HG03439 (cell line): ENCODE results near the gene CPSF4.
"Not testable (repeated sequence)": the region's sequence is repeated elsewhere in the genome, so short reads cannot be mapped to it uniquely, and the experiment has no call there.

Experiments used
- ATAC-seq: cut with Tn5 transposase; IDR thresholded peaks from one replicate; pipeline ENCODE4 v1.9.1; 2021; ENCODE audit warnings: mild to moderate bottlenecking, moderate library complexity; ENCODE audit not compliant: unreplicated experiment

The CPSF4 gene

GRCh38 chr7:99478464-99479440 is 40.0 kb downstream of the CPSF4 start:
- ATAC-seq: no peak

DNA sequence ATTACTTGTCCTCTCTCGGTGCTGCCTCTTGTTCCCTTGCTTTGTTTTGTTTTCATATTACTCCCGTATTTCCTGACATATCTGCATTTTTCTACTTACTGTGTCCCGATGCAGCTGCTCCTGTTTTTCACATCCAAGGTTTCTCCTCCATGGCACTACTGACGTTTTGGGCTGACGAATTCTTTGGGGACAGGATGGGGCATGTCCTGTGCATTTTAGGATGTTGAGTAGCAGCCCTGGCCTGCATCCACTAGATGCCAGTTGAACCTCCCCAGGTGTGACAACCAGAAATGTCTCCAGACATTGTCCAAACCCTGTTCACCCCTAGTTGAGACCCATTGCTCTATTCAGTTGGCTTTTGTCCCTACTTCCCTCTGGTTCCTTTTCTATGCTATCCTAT is 46.4 kb downstream of the CPSF4 start:
- no peak for ATAC-seq

DNA sequence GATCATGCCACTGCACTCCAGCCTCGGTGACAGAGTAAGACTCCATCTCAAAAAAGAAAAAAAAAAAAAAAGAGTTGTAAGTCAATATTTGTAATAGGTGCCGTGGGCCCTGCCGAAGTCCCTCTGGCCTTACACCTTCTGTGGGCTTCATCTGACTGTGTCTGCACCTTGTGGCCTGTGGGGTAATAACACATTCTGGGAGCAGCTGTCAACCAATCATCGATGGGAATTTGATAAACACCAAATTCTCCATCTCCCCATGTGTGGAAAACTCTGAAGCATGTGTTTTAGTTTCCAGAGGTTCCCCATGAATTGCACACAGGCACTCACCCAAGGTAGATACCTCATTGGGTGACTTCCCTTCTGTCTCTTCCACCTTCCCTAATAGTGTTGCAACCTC is 50.5 kb downstream of the CPSF4 start:
- ATAC-seq: no peak

- ATAC-seq: no peak
Measured at GRCh38 chr7:99490878-99491277, 52.1 kb downstream of the CPSF4 start.

GRCh38 chr7:99493823-99494222 is 55.1 kb downstream of the CPSF4 start:
- no peak for ATAC-seq

DNA sequence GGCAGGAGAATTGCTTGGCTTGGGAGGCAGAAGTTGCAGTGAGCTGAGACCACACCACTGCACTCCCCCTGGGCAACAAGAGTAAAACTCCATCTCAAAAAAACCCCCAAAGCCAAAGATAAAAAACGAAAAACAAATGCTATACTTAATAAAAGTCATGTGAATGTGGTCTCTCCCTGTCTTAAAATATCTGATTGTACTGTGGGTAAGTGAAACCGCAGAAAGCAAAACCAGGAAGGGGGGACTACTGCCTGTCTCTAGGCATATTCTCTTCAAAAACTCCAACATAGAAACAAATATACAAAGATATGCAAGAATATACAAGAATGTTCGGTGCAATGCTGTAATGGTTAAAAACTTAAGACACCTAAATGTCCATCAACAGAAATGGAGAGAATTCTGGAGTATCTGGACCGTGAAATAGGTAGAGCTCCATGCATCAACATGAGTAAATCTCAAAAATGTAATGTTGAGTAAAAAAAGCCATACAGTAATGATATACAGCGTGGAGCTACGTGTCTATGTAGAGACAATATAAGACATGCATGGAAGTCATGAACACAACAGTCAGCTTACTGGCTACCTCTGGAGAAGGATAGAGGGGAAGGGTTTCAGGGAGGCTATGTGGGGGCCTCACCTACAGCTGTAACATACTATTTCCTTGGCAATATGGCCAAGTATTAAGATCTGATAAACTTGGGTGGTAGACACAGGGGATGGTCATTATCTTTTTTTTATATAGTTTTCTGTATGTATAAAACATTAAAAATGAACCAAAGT is 59.2 kb downstream of the CPSF4 start:
- ATAC-seq: no peak

DNA sequence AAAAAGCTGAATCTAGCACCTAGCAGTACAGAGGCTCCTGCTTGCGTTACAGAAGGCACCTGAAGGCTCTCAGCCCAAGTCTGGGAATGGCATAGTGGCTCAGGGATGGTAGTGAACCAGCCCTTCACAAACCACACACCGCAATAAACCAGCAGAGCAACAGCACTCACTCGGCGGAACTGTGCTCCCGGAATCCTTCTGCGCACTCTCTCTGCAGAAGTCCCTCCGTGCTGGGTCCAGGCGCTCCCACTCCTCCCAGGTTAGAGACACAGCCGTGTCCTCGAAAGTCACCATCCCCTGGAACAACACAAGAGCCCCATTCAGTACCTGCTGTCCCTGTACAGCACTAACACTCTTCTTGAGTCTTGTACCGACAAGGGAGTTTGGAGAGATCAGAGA is 59.8 kb downstream of the CPSF4 start:
- no peak for ATAC-seq

GRCh38 chr7:99499371-99499720 is 60.6 kb downstream of the CPSF4 start:
- ATAC-seq: peak; percentile 17

DNA sequence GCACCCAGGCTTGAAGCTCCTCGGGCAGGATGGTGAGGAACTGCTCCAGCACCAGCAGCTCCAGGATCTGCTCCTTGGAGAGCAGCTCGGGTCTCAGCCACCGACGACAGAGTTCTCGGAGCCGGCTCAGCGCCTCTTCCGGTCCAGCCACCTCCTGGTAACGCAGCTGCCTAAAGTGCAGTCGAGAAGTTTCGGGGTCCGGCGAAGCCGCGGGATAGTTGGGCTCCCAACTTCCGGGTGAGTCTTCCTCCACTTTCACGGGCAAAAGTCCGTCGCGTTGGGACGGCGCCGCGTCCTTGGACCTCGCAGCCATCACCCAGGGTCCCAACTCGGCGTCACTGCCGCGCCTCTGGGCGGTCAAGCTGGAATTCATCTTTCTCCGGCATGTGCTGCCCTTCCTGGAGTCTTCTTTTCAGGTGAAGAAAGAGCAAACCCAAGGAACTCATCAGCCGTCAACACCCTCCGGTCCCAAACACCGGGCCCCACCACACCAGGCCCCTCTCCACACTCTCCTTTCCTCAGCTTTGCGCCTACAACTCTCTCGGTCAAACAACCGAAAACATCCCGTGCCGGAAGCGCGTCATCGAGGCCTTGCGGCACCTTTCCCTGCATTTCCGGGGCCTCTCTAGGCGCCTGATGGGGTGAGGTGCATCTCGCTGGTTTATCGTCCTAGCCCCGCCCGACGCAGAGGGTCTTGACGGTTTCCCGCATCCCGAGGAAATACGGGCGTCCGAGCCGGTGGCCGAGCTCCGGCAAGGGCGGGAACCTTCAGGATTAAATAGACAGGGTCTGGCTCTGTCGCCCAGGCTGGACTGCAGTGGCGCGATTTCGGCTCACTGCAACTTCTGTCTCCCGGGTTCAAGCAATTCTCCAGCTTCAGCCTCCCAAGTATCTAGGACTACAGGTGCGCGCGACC is 61.2 kb downstream of the CPSF4 start, which contains the start of gene ZNF394:
ZNF394 (minus strand) TSS at position 561 of the 916 bp plus-strand sequence; CDS start at position 373, 188 bp downstream.
- ATAC-seq: peak; percentile 44

DNA sequence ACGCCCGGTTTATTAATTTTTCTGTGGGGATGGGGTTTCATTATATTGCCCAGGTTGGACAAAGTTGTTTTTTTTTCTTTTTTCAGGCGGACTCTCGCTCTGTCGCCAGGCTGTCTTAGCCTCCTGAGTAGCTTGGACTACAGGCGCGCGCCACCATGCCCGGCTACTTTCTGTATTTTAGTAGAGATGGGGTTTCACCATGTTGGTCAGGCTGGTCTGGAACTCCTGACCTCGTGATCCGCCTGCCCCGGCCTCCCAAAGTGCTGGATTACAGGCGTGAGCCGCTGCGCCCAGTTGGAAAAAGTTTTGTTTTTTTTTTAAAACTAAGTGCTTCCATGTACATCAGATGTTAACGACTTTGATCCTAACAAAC is 61.9 kb downstream of the CPSF4 start:
- no peak for ATAC-seq

DNA sequence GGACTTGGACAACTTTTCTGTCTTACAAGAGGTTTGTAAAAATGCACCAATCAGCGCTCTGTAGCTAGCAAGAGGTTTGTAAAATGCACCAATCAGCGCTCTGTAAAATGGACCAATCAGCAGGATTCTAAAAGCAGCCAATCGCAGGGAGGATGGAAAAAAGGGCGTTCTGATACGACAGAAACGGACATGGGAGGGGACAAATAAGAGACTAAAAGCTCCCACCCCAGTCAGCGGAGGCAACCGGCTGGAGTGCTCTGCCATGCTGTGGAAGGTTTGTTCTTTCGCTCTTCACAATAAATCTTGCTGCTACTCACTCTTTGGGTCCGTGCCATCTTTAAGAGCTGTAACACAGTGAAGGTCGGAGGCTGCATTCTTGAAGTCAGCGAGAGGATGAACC is 62.5 kb downstream of the CPSF4 start:
- ATAC-seq: not testable (repeated sequence)

- no peak for ATAC-seq
Measured at GRCh38 chr7:99504281-99504602, 65.5 kb downstream of the CPSF4 start.

DNA sequence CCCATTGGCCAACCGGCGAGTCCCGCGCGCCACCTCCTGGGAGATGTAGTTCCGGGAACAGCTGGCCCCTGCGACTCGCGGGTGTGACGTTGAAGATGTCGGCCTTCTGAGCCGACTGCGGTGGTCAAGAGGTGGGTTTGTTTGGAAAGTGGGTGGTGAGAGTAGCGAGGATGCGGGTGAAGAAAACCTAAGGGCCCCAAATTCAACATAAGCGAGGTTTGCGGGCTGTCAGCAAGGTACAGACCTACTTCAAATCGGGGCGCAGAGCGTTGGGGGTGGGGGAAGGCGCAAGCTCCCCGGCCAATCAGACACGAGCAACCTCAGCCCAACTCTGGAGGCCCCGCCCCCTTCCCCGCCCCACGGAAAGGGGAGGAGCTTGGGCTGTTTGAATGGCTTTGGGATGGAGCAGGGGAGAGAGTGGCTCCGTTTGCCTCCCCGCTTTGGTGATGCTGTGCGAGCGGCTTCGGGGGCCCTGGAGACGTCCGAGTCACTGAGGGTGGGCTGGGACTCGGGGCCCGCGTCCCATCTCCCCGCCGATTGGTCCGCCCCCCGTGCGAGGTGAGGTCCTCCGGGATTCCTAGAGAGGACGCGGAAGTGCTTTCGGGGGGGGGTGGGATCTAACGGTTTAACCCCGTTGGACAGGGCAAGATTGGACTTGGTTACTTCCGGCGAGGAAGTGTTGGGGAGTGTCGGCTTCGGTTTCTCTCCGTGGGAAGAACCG is 66.0 kb downstream of the CPSF4 start, which contains the start of gene ZKSCAN5:
ZKSCAN5 (plus strand) TSS at position 60 of the 721 bp plus-strand sequence. CDS start 1,383 bp downstream, outside the sequence.
- peak; percentile 77 for ATAC-seq

DNA sequence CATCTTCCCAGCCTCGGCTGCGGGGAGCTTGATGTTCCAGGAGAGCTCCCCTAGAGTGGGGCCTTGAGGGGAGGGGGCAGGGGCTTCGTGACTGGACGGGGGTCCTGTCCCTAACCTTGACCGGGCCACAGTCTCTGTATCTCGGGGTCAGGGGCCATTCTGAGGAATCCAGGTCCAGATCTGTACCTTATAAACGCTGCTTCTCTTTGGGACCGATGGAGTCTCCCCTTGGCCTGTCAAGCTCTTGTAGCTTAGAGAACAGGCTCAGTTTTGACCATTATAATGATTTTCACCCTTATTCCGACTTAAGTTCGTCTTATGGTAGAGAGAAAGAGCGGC is 66.5 kb downstream of the CPSF4 start:
- ATAC-seq: peak; percentile 0
